ENCODE data around the gene PCBP3. TPM values are rescaled to one million over a fixed set of nuclear protein-coding genes. Genes with fewer than 3 reads are reported as not detected.

PCBP3 gene
- total RNA-seq, 1 donor: 1.1 TPM

GRCh38 chr21:45935628-45936027 is 292.1 kb downstream of the PCBP3 start:
- no peaks in the 10 kb centered on the region for H4K20me1 ChIP-seq (ENCODE audit: insufficient read depth, low read length)
- H2AFZ ChIP-seq (ENCODE audit: low read length): no peak overlapping the region
- H3K4me2 ChIP-seq (ENCODE audit: insufficient read depth, low read length): no peak overlapping the region
- no peaks in the 10 kb centered on the region for H3K79me2 ChIP-seq (ENCODE audit: insufficient read depth, low read length)
- H3K36me3 ChIP-seq (ENCODE audit: insufficient read depth, low read length): no peaks in the 10 kb centered on the region
- no peak overlapping the region for H3K4me3 ChIP-seq (ENCODE audit: insufficient read depth, low read length)
- H3K27me3 ChIP-seq (ENCODE audit: insufficient read depth, low read length): no peaks in the 10 kb centered on the region
- no peak for TF ChIP-seq CTCF (IDR thresholded peaks at IDR 0.05; ENCODE audit: extremely low read depth, low read depth, low read length)
- peak; percentile 78 for DNase-seq (ENCODE audit: insufficient read length, low spot score, missing footprints)
- H3K27ac ChIP-seq (ENCODE audit: low read depth, low read length): no peak overlapping the region
- H3K9me3 ChIP-seq (ENCODE audit: low read depth, low read length): peaks cover 8% of the 10 kb centered on the region
- H3K4me1 ChIP-seq (ENCODE audit: insufficient read depth, low read length): no peaks in the 10 kb centered on the region

GRCh38 chr21:45937721-45938452 is 294.4 kb downstream of the PCBP3 start:
- Histone ChIP-seq H3K79me2 (ENCODE audit: insufficient read depth, low read length) (no peaks in the 10 kb centered on the region), H3K4me2 (ENCODE audit: insufficient read depth, low read length) (no peak overlapping the region), H3K36me3 (ENCODE audit: insufficient read depth, low read length) (no peaks in the 10 kb centered on the region), H3K27ac (ENCODE audit: low read depth, low read length) (no peak overlapping the region), H3K4me1 (ENCODE audit: insufficient read depth, low read length) (no peaks in the 10 kb centered on the region), H3K4me3 (ENCODE audit: insufficient read depth, low read length) (no peak overlapping the region), H4K20me1 (ENCODE audit: insufficient read depth, low read length) (no peaks in the 10 kb centered on the region), H3K27me3 (ENCODE audit: insufficient read depth, low read length) (no peaks in the 10 kb centered on the region), H2AFZ (ENCODE audit: low read length) (no peak overlapping the region), H3K9me3 (ENCODE audit: low read depth, low read length) (peaks cover 8% of the 10 kb centered on the region)
- DNase-seq (ENCODE audit: insufficient read length, low spot score, missing footprints): no peak
- TF ChIP-seq CTCF (IDR thresholded peaks at IDR 0.05; ENCODE audit: extremely low read depth, low read depth, low read length): no peak

GRCh38 chr21:45938453-45938755 is 294.9 kb downstream of the PCBP3 start:
- Histone ChIP-seq H3K27me3 (ENCODE audit: insufficient read depth, low read length) (no peaks in the 10 kb centered on the region), H2AFZ (ENCODE audit: low read length) (no peak overlapping the region), H3K9me3 (ENCODE audit: low read depth, low read length) (peaks cover 8% of the 10 kb centered on the region), H3K79me2 (ENCODE audit: insufficient read depth, low read length) (no peaks in the 10 kb centered on the region), H3K27ac (ENCODE audit: low read depth, low read length) (no peak overlapping the region), H3K36me3 (ENCODE audit: insufficient read depth, low read length) (no peaks in the 10 kb centered on the region), H3K4me2 (ENCODE audit: insufficient read depth, low read length) (no peak overlapping the region), H4K20me1 (ENCODE audit: insufficient read depth, low read length) (no peaks in the 10 kb centered on the region), H3K4me1 (ENCODE audit: insufficient read depth, low read length) (no peaks in the 10 kb centered on the region), H3K4me3 (ENCODE audit: insufficient read depth, low read length) (no peak overlapping the region)
- no peak for TF ChIP-seq CTCF (IDR thresholded peaks at IDR 0.05; ENCODE audit: extremely low read depth, low read depth, low read length)
- peak; percentile 70 for DNase-seq (ENCODE audit: insufficient read length, low spot score, missing footprints)

- Histone ChIP-seq H3K4me2 (ENCODE audit: insufficient read depth, low read length) (no peak overlapping the region), H2AFZ (ENCODE audit: low read length) (no peak overlapping the region), H3K27me3 (ENCODE audit: insufficient read depth, low read length) (no peaks in the 10 kb centered on the region), H4K20me1 (ENCODE audit: insufficient read depth, low read length) (no peaks in the 10 kb centered on the region), H3K36me3 (ENCODE audit: insufficient read depth, low read length) (no peaks in the 10 kb centered on the region), H3K4me1 (ENCODE audit: insufficient read depth, low read length) (no peaks in the 10 kb centered on the region), H3K79me2 (ENCODE audit: insufficient read depth, low read length) (no peaks in the 10 kb centered on the region), H3K4me3 (ENCODE audit: insufficient read depth, low read length) (no peak overlapping the region), H3K27ac (ENCODE audit: low read depth, low read length) (no peak overlapping the region), H3K9me3 (ENCODE audit: low read depth, low read length) (peaks cover 8% of the 10 kb centered on the region)
- DNase-seq (ENCODE audit: insufficient read length, low spot score, missing footprints): peak; percentile 68
- TF ChIP-seq CTCF (IDR thresholded peaks at IDR 0.05; ENCODE audit: extremely low read depth, low read depth, low read length): no peak
These were observed 295.4 kb downstream of the PCBP3 start for GRCh38 chr21:45938811-45939520.
